OCI-LY3 (cell line): ENCODE data around the gene ACSM6.

ENCODE experiments used
- H2AFZ ChIP-seq: fragments of 200-600, 300-600 bp; shearing (Covaris generic); 2 replicates; pipeline ENCODE4 v1.6.0; 2014; ENCODE audit warnings: antibody characterized with exemption, low read depth, low read length
- H3K27ac ChIP-seq: fragments of 200-600, 300-600 bp; sonication (generic); 2 replicates; pipeline ENCODE4 v1.5.1; 2014; ENCODE audit warnings: mild to moderate bottlenecking, low read length, moderate library complexity, mixed read lengths
- H3K27me3 ChIP-seq: fragments of 200-600, 300-600 bp; sonication (generic); 2 replicates; pipeline ENCODE4 v1.6.1; 2014; ENCODE audit warnings: low read depth, low read length, mixed read lengths
- H3K36me3 ChIP-seq: fragments of 200-600, 300-600 bp; sonication (generic); replicated peaks from 2 replicates; pipeline ENCODE3; 2014; ENCODE audit warnings: low read depth, low read length, mixed read lengths
- H3K4me1 ChIP-seq: fragments of 300-600, 200-600 bp; sonication (generic); 2 replicates; pipeline ENCODE4 v1.6.1; 2014; ENCODE audit warnings: low read length, mixed read lengths
- H3K4me2 ChIP-seq: fragments of 200-600, 300-600 bp; sonication (generic); 2 replicates; pipeline ENCODE4 v1.6.1; 2014; ENCODE audit warnings: low read length, mixed read lengths
- H3K4me3 ChIP-seq: fragments of 300-600, 200-600 bp; sonication (generic); 2 replicates; pipeline ENCODE4 v1.5.1; 2014; ENCODE audit warnings: antibody characterized with exemption, mild to moderate bottlenecking, low read length, moderate library complexity
- H3K79me2 ChIP-seq: fragments of 300-600, 200-600 bp; shearing (Covaris generic); 2 replicates; pipeline ENCODE4 v1.6.1; 2014; ENCODE audit warnings: mild to moderate bottlenecking, low read length, mixed read lengths
- H3K9ac ChIP-seq: fragments of 300-600, 200-600 bp; shearing (Covaris generic); 2 replicates; pipeline ENCODE4 v1.6.0; 2014; ENCODE audit warnings: mild to moderate bottlenecking, low read length, moderate library complexity
- H3K9me3 ChIP-seq: fragments of 200-600, 300-600 bp; shearing (Covaris generic); 2 replicates; pipeline ENCODE4 v1.6.1; 2014; ENCODE audit warnings: low read length, mixed read lengths; ENCODE audit not compliant: insufficient read depth
- H4K20me1 ChIP-seq: fragments of 200-600, 300-600 bp; sonication (generic); 2 replicates; pipeline ENCODE4 v1.6.1; 2016; ENCODE audit warnings: low read length, mixed read lengths; ENCODE audit not compliant: insufficient read depth
- EZH2phosphoT487 ChIP-seq: fragments of 200-600 bp; shearing (Covaris generic); IDR thresholded peaks from 2 replicates; pipeline ENCODE4 v1.6.1; 2018; ENCODE audit warnings: antibody characterized with exemption, mixed run types, low read depth
- TF ChIP-seq, protein P1 (sequence below): fragments of 200-600, 300-600 bp; sonication (generic); IDR thresholded peaks from 2 replicates; pipeline ENCODE4 v1.5.1; 2014; ENCODE audit warnings: antibody characterized with exemption, low read length, low read depth

ACSM6 gene

GRCh38 chr10:95260909-95261552, 67.0 kb downstream of the ACSM6 start:
- TF ChIP-seq EZH2phosphoT487 = no peak
- TF ChIP-seq, protein P1, sequence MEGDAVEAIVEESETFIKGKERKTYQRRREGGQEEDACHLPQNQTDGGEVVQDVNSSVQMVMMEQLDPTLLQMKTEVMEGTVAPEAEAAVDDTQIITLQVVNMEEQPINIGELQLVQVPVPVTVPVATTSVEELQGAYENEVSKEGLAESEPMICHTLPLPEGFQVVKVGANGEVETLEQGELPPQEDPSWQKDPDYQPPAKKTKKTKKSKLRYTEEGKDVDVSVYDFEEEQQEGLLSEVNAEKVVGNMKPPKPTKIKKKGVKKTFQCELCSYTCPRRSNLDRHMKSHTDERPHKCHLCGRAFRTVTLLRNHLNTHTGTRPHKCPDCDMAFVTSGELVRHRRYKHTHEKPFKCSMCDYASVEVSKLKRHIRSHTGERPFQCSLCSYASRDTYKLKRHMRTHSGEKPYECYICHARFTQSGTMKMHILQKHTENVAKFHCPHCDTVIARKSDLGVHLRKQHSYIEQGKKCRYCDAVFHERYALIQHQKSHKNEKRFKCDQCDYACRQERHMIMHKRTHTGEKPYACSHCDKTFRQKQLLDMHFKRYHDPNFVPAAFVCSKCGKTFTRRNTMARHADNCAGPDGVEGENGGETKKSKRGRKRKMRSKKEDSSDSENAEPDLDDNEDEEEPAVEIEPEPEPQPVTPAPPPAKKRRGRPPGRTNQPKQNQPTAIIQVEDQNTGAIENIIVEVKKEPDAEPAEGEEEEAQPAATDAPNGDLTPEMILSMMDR = no peak
- H3K4me3 ChIP-seq = no peak overlapping the region
- no peaks in the 10 kb centered on the region for H3K4me1 ChIP-seq
- no peak overlapping the region for H3K4me2 ChIP-seq
- H3K27me3 ChIP-seq = no peaks in the 10 kb centered on the region
- no peaks in the 10 kb centered on the region for H3K36me3 ChIP-seq
- no peak overlapping the region for H2AFZ ChIP-seq
- H3K79me2 ChIP-seq = no peaks in the 10 kb centered on the region
- no peak overlapping the region for H3K9ac ChIP-seq
- H3K9me3 ChIP-seq = no peaks in the 10 kb centered on the region
- no peak overlapping the region for H3K27ac ChIP-seq
- H4K20me1 ChIP-seq = no peaks in the 10 kb centered on the region

DNA sequence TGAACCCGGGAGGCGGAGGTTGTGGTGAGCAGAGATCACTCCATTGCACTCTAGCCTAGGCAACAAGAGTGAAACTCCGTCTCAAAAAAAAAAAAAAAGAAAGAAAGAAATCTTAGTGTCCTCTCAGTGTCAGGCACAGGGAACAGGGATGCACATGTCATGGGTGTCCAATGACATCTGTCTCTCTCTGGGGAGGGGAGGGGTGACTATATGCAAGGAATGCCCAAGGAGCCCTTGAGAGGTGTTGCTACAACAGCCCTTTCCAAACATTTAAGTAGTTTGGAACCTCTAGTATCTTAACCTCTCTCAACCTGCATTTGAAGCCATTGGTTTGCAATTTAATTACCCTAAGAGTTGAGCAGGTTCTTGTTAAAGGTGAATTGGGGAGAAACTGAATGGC, 67.9 kb downstream of the ACSM6 start:
- no peak overlapping the region for H3K4me2 ChIP-seq
- no peaks in the 10 kb centered on the region for H4K20me1 ChIP-seq
- H2AFZ ChIP-seq = no peak overlapping the region
- H3K9ac ChIP-seq = no peak overlapping the region
- H3K27ac ChIP-seq = no peak overlapping the region
- no peaks in the 10 kb centered on the region for H3K36me3 ChIP-seq
- no peaks in the 10 kb centered on the region for H3K4me1 ChIP-seq
- no peak overlapping the region for H3K4me3 ChIP-seq
- no peaks in the 10 kb centered on the region for H3K79me2 ChIP-seq
- no peaks in the 10 kb centered on the region for H3K9me3 ChIP-seq
- TF ChIP-seq, protein P1 = no peak
- TF ChIP-seq EZH2phosphoT487 = no peak
- no peaks in the 10 kb centered on the region for H3K27me3 ChIP-seq

- Histone ChIP-seq H3K36me3 (no peaks in the 10 kb centered on the region), H3K4me3 (no peak overlapping the region), H3K9me3 (no peaks in the 10 kb centered on the region), H4K20me1 (no peaks in the 10 kb centered on the region), H3K79me2 (no peaks in the 10 kb centered on the region), H3K27me3 (no peaks in the 10 kb centered on the region), H3K4me1 (no peaks in the 10 kb centered on the region), H3K9ac (no peak overlapping the region), H3K27ac (no peak overlapping the region), H2AFZ (no peak overlapping the region), H3K4me2 (no peak overlapping the region)
- TF ChIP-seq EZH2phosphoT487 = no peak
- TF ChIP-seq, protein P1 = no peak
Observed at GRCh38 chr10:95262763-95263518, 68.9 kb downstream of the ACSM6 start.

GRCh38 chr10:95263864-95264226, 69.8 kb downstream of the ACSM6 start:
- Histone ChIP-seq H3K4me1 (no peaks in the 10 kb centered on the region), H4K20me1 (no peaks in the 10 kb centered on the region), H3K9me3 (no peaks in the 10 kb centered on the region), H2AFZ (no peak overlapping the region), H3K27me3 (no peaks in the 10 kb centered on the region), H3K79me2 (no peaks in the 10 kb centered on the region), H3K27ac (no peak overlapping the region), H3K4me3 (no peak overlapping the region), H3K36me3 (no peaks in the 10 kb centered on the region), H3K4me2 (no peak overlapping the region), H3K9ac (no peak overlapping the region)
- no peak for TF ChIP-seq EZH2phosphoT487
- TF ChIP-seq, protein P1 = no peak
